PFSK-1 (cell line): ENCODE measurements around the gene CHRD.

Experiments
- FOXP2 ChIP-seq: optimal IDR thresholded peaks from 2 replicates; pipeline ENCODE3; 2011; ENCODE audit warnings: borderline replicate concordance, control low read depth, inconsistent platforms; ENCODE audit not compliant: insufficient read depth; ENCODE audit errors: extremely low read length, extremely low read depth
- POLR2AphosphoS5 ChIP-seq: IDR thresholded peaks from 2 replicates; pipeline ENCODE4 v1.6.1; 2012; ENCODE audit warnings: low read depth, mild to moderate bottlenecking, control low read depth, low read length, moderate library complexity
- REST ChIP-seq, 2 experiments: IDR thresholded peaks; 2 replicates each; pipeline versions ENCODE4 v1.6.1 to v1.8.0; 2011 to 2012; ENCODE audit warnings: low read depth in 2 of 2, low read length in 2 of 2, control low read depth in 1 of 2, inconsistent platforms in 1 of 2, mild to moderate bottlenecking in 1 of 2, moderate library complexity in 1 of 2; ENCODE audit not compliant: insufficient read depth in 1 of 2
- SIN3A ChIP-seq: IDR thresholded peaks from 2 replicates; pipeline ENCODE4 v1.6.1; 2012; ENCODE audit warnings: mild to moderate bottlenecking, low read length, moderate library complexity, borderline replicate concordance; ENCODE audit not compliant: insufficient read depth
- TAF1 ChIP-seq: IDR thresholded peaks from 2 replicates; pipeline ENCODE4 v1.6.1; 2012; ENCODE audit warnings: low read length, control low read depth, borderline replicate concordance; ENCODE audit not compliant: insufficient read depth

Gene CHRD

DNA sequence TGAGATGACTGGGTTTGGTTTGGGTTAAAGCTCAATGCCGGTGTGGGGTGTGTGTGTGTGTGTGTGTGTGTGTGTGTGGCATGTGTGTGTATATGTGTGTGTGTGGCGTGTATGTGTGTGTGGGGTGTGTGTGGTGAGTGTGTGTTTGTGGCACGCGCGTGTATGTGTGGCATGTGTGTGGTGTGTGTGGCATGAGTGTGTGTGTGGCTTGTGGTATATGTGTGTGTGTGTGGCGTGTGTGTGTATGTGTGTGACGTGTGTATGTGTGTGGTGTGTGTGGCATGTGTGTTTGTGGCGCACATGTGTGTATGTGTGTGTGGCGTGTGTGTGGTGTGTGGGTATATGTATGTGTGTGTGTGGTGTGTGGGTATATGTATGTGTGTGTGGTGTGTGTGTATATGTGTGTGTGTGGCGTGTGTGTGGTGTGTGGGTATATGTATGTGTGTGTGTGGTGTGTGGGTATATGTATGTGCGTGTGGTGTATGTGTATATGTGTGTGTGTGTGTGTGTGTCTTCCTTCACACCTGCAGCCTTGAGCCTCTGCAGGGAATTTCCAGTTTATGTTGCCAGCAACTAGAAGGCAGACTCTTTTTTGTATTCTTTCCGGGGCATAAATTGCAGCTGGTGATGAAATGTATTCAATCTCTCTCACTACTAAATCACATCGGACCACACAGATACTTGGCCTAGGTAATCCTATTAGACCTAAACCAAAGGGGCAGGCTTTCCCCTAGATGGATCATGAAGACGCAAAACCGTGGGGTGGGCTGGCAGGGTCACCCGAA is 34.8 kb downstream of the CHRD start:
- TF ChIP-seq SIN3A (no peak), TAF1 (no peak), FOXP2 (no peak), REST (IDR thresholded peaks at IDR 0.05; ENCODE audit: insufficient read depth in 1 of 2, low read depth in 2 of 2, low read length in 2 of 2) (no peak), POLR2AphosphoS5 (no peak)

- TF ChIP-seq TAF1 (no peak), SIN3A (no peak), FOXP2 (no peak), POLR2AphosphoS5 (no peak), REST (IDR thresholded peaks at IDR 0.05; ENCODE audit: insufficient read depth in 1 of 2, low read depth in 2 of 2, low read length in 2 of 2) (no peak)
Observed at GRCh38 chr3:184415203-184415490, 35.3 kb downstream of the CHRD start.

DNA sequence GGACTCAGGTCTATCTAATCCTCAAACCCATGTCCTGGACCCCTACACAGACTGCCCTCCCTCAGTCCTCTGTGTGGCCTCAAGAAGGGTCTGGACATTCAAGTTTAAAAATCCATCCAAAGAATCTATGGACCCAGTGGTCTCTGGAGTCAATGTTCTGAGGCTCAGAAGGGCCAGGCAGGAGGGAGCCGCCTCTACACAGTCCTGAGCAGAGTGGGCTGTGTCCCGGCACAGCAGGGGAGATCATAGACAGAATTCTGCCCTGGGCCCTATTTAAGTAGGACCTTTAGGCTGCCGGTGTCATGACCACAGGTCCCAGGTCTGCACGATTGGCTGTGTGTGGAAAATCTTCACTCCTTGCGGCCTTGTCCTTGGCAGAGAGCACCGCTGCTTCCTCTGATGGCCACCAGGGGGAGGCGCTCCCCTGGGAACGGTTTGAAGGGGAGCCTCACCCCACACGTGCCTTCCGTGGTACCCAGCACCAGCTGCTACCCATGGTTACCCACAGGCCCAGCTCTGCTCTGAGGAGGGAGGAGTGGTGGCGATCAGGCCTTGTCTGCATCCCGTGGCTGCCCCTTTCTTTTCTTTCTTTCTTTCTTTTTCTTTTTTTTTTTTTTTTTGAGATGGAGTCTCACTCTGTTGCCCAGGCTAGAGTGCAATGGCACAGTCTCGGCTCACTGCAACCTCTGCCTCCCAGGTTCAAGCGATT is 37.9 kb downstream of the CHRD start:
- TF ChIP-seq POLR2AphosphoS5 (no peak), TAF1 (no peak), SIN3A (no peak), REST (IDR thresholded peaks at IDR 0.05; ENCODE audit: insufficient read depth in 1 of 2, low read depth in 2 of 2, low read length in 2 of 2) (no peak), FOXP2 (no peak)

DNA sequence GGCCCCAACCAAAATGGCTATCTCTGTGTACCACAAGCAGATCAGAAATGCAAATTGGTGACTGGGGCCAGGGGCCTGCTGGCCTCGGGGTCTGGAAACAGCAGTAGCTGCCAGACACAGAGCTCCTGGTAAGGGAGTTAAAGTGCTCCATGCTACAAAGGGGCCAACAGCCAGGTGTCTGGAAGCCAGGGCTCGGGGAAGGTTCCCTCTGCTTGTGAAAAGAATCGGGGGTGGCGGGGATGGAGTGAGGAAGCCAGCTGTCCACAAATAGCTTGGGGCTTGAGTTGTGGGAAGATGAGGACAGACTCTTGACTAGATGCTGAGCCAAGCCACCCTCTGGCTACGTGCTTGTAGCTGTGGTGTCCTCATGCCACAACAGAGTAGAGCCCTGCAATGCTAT is 39.3 kb downstream of the CHRD start:
- TF ChIP-seq FOXP2 (no peak), POLR2AphosphoS5 (no peak)

DNA sequence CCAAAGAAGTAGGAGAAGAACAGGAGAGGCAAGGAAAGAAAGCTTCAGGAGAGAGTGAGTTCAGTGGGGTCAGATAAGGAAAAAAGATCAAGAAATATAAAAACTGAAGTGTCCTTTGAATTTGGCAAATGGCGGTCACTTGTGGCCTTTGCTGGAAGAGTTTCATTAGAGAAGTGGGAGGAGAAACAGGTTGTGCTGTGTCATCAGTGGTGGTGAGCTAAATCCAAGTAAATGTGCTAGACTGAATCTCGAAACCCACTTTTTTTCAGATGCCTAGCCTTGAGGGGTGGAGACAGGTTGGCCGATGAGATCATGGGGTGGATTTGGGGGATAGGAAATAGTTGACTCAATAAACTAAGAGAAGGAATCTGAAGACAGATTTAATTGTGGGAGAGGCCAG is 43.7 kb downstream of the CHRD start:
- TF ChIP-seq REST (IDR thresholded peaks at IDR 0.05; ENCODE audit: insufficient read depth in 1 of 2, low read depth in 2 of 2, low read length in 2 of 2) (no peak), TAF1 (no peak), SIN3A (no peak), FOXP2 (no peak), POLR2AphosphoS5 (no peak)
